WERI-Rb-1 (cell line): ENCODE data around the gene CDH4.

Source experiments
- DNase-seq: peaks from one replicate; pipeline ENCODE4 v3.0.0-alpha.2; 2020
- H3K27ac ChIP-seq: fragments of 250-450 bp; sonication (Bioruptor Pico); 2 replicates; pipeline ENCODE4 v1.5.1; 2020; ENCODE audit warnings: mild to moderate bottlenecking, moderate library complexity
- H3K27me3 ChIP-seq: fragments of 250-450 bp; sonication (Bioruptor Pico); 2 replicates; pipeline ENCODE4 v1.5.1; 2021; ENCODE audit warnings: mild to moderate bottlenecking, low read depth, moderate library complexity; ENCODE audit not compliant: insufficient read depth, severe bottlenecking
- H3K36me3 ChIP-seq: fragments of 250-450 bp; sonication (Bioruptor Pico); 2 replicates; pipeline ENCODE4 v1.5.1; 2020; ENCODE audit warnings: mild to moderate bottlenecking, moderate library complexity
- H3K4me3 ChIP-seq: 2 replicates; pipeline ENCODE4 v1.5.1; 2011; ENCODE audit warnings: low read depth, mild to moderate bottlenecking, control low read depth, low read length
- H3K9me3 ChIP-seq: fragments of 250-450 bp; sonication (Bioruptor Pico); 2 replicates; pipeline ENCODE4 v1.5.1; 2021; ENCODE audit warnings: mild to moderate bottlenecking, moderate library complexity; ENCODE audit not compliant: severe bottlenecking
- CTCF ChIP-seq: IDR thresholded peaks from 2 replicates; pipeline ENCODE4 v1.5.1; 2011; ENCODE audit warnings: low read depth, mild to moderate bottlenecking, control low read depth, inconsistent platforms, low read length

The CDH4 gene

GRCh38 chr20:61620174-61620573 is 368.1 kb downstream of the CDH4 start:
- Histone ChIP-seq H3K9me3 (peaks cover 3% of the 10 kb centered on the region), H3K27ac (no peak overlapping the region), H3K36me3 (no peaks in the 10 kb centered on the region), H3K4me3 (no peak overlapping the region), H3K27me3 (peaks cover 88% of the 10 kb centered on the region)
- no peak for DNase-seq
- no peak for TF ChIP-seq CTCF

- peaks cover 89% of the 10 kb centered on the region for H3K27me3 ChIP-seq
- H3K9me3 ChIP-seq = peaks cover 3% of the 10 kb centered on the region
- no peaks in the 10 kb centered on the region for H3K36me3 ChIP-seq
- H3K4me3 ChIP-seq = no peak overlapping the region
- no peak overlapping the region for H3K27ac ChIP-seq
- no peak for TF ChIP-seq CTCF
- no peak for DNase-seq
Observed at GRCh38 chr20:61621035-61621730, 369.1 kb downstream of the CDH4 start.

- peaks cover 91% of the 10 kb centered on the region for H3K27me3 ChIP-seq
- H3K4me3 ChIP-seq = no peak overlapping the region
- H3K36me3 ChIP-seq = no peaks in the 10 kb centered on the region
- peaks cover 3% of the 10 kb centered on the region for H3K9me3 ChIP-seq
- DNase-seq = no peak
- no peak overlapping the region for H3K27ac ChIP-seq
- TF ChIP-seq CTCF = no peak
Observed at GRCh38 chr20:61621852-61622251, 369.8 kb downstream of the CDH4 start.

GRCh38 chr20:61623451-61623850 is 371.4 kb downstream of the CDH4 start:
- H3K27me3 ChIP-seq = peaks cover 92% of the 10 kb centered on the region
- TF ChIP-seq CTCF = no peak
- no peaks in the 10 kb centered on the region for H3K36me3 ChIP-seq
- DNase-seq = no peak
- no peak overlapping the region for H3K27ac ChIP-seq
- H3K4me3 ChIP-seq = no peak overlapping the region
- no peaks in the 10 kb centered on the region for H3K9me3 ChIP-seq

- no peak for TF ChIP-seq CTCF
- Histone ChIP-seq H3K9me3 (no peaks in the 10 kb centered on the region), H3K4me3 (no peak overlapping the region), H3K27me3 (peaks cover 95% of the 10 kb centered on the region), H3K36me3 (no peaks in the 10 kb centered on the region), H3K27ac (no peak overlapping the region)
- DNase-seq = no peak
Observed at GRCh38 chr20:61625246-61625645, 373.2 kb downstream of the CDH4 start.

- H3K27me3 ChIP-seq = peaks cover 95% of the 10 kb centered on the region
- no peak overlapping the region for H3K4me3 ChIP-seq
- DNase-seq = no peak
- no peaks in the 10 kb centered on the region for H3K9me3 ChIP-seq
- no peak overlapping the region for H3K27ac ChIP-seq
- TF ChIP-seq CTCF = no peak
- no peaks in the 10 kb centered on the region for H3K36me3 ChIP-seq
Observed at GRCh38 chr20:61626412-61626811, 374.4 kb downstream of the CDH4 start.
